Stomach (tissue), 9 donors: ENCODE results near the gene COMP. TPM values are rescaled to one million over a fixed set of nuclear protein-coding genes. Genes with fewer than 3 reads are reported as not detected.

Experiments
- DNase-seq, 2 donors: peaks; one replicate each; pipeline versions ENCODE4 v3.0.0 to v3.0.0-alpha.2; 2013 to 2019
- H3K27ac ChIP-seq, 5 donors: fragments of 200-600 bp in 4 of 5; sonication (generic) in 4 of 5; one replicate each; pipeline ENCODE4 v1.5.1; 2013 to 2019; ENCODE audit warnings: mild to moderate bottlenecking in 1 of 5, moderate library complexity in 1 of 5
- H3K27me3 ChIP-seq, 3 donors: fragments of 200-600 bp; sonication (generic); one replicate each; pipeline ENCODE4 v1.5.1; 2017 to 2019; ENCODE audit warnings: mixed run types in 1 of 3
- H3K36me3 ChIP-seq, 4 donors: fragments of 200-600 bp; sonication (generic); 1 replicate in 3 of 4; 2 replicates in 1 of 4; pipeline ENCODE4 v1.5.1; 2016 to 2019
- H3K4me1 ChIP-seq, 4 donors: fragments of 200-600 bp; sonication (generic); one replicate each; pipeline ENCODE4 v1.5.1; 2016 to 2019
- H3K4me3 ChIP-seq, 4 donors: fragments of 200-600 bp; sonication (generic) in 3 of 4; one replicate each; pipeline ENCODE4 v1.5.1; 2016 to 2019; ENCODE audit warnings: mild to moderate bottlenecking in 1 of 4
- H3K9me3 ChIP-seq, 4 donors: fragments of 200-600 bp; sonication (generic); one replicate each; pipeline ENCODE4 v1.5.1; 2016 to 2019
- CTCF ChIP-seq, 7 experiments: fragments of 450-650 bp in 4 of 7; fragments of 200-600 bp in 3 of 7; sonication (generic) in 3 of 7; IDR thresholded peaks; one replicate each; pipeline ENCODE4 v1.5.1; 2016 to 2019; ENCODE audit warnings: antibody characterized with exemption in 7 of 7, control low read depth in 2 of 7, mild to moderate bottlenecking in 1 of 7
- EP300 ChIP-seq: sonication (generic); formaldehyde crosslinking; IDR thresholded peaks from one replicate; pipeline ENCODE4 v1.6.1; 2017; ENCODE audit warnings: antibody characterized with exemption
- POLR2A ChIP-seq, 4 donors: fragments of 450-650 bp; IDR thresholded peaks; one replicate each; pipeline ENCODE4 v1.6.1; 2016; ENCODE audit warnings: antibody characterized with exemption in 4 of 4, control low read depth in 2 of 4, mild to moderate bottlenecking in 1 of 4, moderate library complexity in 1 of 4
- POLR2AphosphoS5 ChIP-seq, 3 donors: sonication (generic); formaldehyde crosslinking; IDR thresholded peaks; one replicate each; pipeline ENCODE4 v1.6.1; 2016; ENCODE audit warnings: antibody characterized with exemption in 3 of 3
- WGBS, 5 donors: extraction: QIAGEN DNeasy Blood & Tissue Kit in 3 of 5; methylation state at CpG; one replicate each; pipeline versions ENCODE4 v1.1.5 to v1.1.7; 2013 to 2018; 5-methylcytosine and 5-hydroxymethylcytosine counted together
- intact Hi-C: fragments of 100-400 bp; cut with DNase I; formaldehyde crosslinking; loops from one replicate; pipeline ENCODE4 v1.15.1; 2023; ENCODE audit warnings: low total_unique reads
- polyA plus RNA-seq, 3 donors: library from polyadenylated mRNA; stranded (reverse); fragments of 200-250 nt; gene quantifications; one replicate each; pipeline ENCODE4 v1.2.3, GENCODE V29; 2013
- total RNA-seq, 5 donors: library from RNA; depleted of rRNA; stranded (reverse); fragments of >200 nt; gene quantifications; one replicate each; pipeline versions ENCODE4 v1.1.0 to v1.2.3, GENCODE V29; 2014 to 2016
- donor health status: healthy with polysubstance abuse.
- donor health status: Bipolar disorder and iron deficiency.
- donor health status: healthy.

The COMP gene
- total and polyA plus RNA-seq, 8 donors, result 0.62 to 4.1 (median 1.6) TPM; not detected in 4

- Histone ChIP-seq H3K9me3 (no peaks in the 10 kb centered on the region), H3K27ac (peak overlapping the region in 4 of 5 donors; percentile 8 to 95 (median 92)), H3K27me3 (no peaks in the 10 kb centered on the region), H3K36me3 (peaks cover 11 to 43% (median 18%) of the 10 kb centered on the region in 4 donors), H3K4me3 (peak overlapping the region; percentile 85 to 92 (median 88)), H3K4me1 (peaks cover 45 to 81% (median 74%) of the 10 kb centered on the region in 4 donors)
- WGBS, 5 donors, result 40 to 63% (median 43%) methylated on average over 4 of the region's 4 CpGs
- TF ChIP-seq EP300 (no peak), POLR2A (IDR thresholded peaks at IDR 0.05) (no peak), POLR2AphosphoS5 (IDR thresholded peaks at IDR 0.05) (no peak), CTCF (IDR thresholded peaks at IDR 0.05) (no peak)
- no peak for DNase-seq
- intact Hi-C loops, result no loop called here
Measured at GRCh38 chr19:18834644-18834984, 43.5 kb upstream of the COMP start.

GRCh38 chr19:18833849-18834643 lies 42.9 kb upstream of the COMP start:
- TF ChIP-seq POLR2A (IDR thresholded peaks at IDR 0.05) (no peak), EP300 (no peak), CTCF (IDR thresholded peaks at IDR 0.05) (no peak), POLR2AphosphoS5 (IDR thresholded peaks at IDR 0.05) (no peak)
- 9 to 20% (median 13%) methylated on average over 18 of the region's 18 CpGs for WGBS, 5 donors
- Histone ChIP-seq H3K4me3 (peak overlapping the region; percentile 85 to 92 (median 88)), H3K27ac (peak overlapping the region; percentile 59 to 95 (median 95)), H3K36me3 (peaks cover 8 to 38% (median 18%) of the 10 kb centered on the region in 4 donors), H3K9me3 (no peaks in the 10 kb centered on the region), H3K27me3 (no peaks in the 10 kb centered on the region), H3K4me1 (peaks cover 40 to 75% (median 68%) of the 10 kb centered on the region in 4 donors)
- DNase-seq, result peak in 1 of 2 donors; percentile 82
- intact Hi-C loops, result no loop called here

DNA sequence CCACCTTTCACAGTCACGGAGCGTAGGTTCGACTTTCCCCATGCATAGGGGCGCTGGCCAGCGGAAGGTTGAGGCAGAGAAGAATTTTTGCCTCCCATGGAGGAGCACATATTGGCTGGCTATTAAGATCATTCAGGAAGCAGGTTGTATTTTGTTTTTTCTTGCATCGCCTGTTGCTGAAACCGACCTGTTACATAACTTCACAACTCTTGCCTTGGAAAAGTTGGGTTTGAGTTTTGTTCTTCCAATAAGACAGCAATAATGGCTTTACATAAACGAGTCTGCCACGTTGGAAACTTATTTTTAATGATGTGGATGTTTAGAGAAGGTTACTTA lies 42.0 kb upstream of the COMP start:
- 1 to 4% (median 2%) methylated on average over 9 of the region's 9 CpGs for WGBS, 5 donors
- no peak for TF ChIP-seq POLR2A (IDR thresholded peaks at IDR 0.05)
- no peak for TF ChIP-seq CTCF (IDR thresholded peaks at IDR 0.05)
- no peak for TF ChIP-seq EP300
- no peak for TF ChIP-seq POLR2AphosphoS5 (IDR thresholded peaks at IDR 0.05)
- DNase-seq, result no peak
- Histone ChIP-seq H3K27me3 (no peaks in the 10 kb centered on the region), H3K9me3 (no peaks in the 10 kb centered on the region), H3K27ac (peak overlapping the region; percentile 89 to 99 (median 95)), H3K4me3 (peak overlapping the region; percentile 85 to 92 (median 88)), H3K4me1 (peaks cover 30 to 66% (median 58%) of the 10 kb centered on the region in 4 donors), H3K36me3 (peaks cover under 1 to 31% (median 16%) of the 10 kb centered on the region in 4 donors)
- intact Hi-C loops, result no loop called here

DNA sequence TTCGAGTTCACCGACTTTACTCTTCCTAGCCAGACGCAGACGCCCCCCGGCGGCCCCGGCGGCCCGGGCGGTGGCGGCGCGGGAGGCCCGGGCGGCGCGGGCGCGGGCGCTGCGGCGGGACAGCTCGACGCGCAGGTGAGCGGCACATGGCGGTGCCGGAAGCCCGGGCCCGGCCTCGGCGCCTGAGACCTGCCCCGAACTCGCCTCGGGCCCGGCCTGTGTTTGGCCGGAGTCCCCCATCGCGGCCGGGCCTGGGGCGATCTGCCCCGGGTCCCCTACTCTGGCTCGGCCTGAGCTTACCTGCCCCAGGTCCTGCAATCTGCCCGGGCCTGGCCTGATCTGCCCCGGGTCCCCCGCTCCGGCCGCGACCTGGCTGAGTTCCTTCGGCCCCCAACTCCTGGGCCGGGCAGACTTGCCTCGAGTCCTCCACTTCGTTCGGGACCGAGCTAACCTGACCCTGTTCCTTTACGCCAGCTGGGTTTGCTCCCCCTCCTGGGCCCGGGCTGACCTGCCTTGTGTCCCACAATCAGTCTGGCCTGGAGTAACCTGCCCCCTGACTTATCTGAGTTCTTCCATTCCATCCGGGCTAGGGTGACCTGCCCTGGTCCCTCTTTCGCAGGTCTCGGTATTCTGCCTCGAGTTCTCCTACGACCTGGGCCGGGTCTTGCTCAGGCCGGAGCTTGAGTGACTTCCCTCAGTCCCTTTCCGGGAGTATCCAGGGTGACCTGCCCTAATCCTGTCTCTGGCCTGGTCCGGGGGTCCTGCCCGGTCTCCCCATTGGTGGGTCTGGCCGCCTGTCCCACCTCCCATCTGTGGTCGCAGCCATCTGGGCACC lies 41.4 kb upstream of the COMP start:
- intact Hi-C loops, result no loop called here
- no peaks in the 10 kb centered on the region for H3K27me3 ChIP-seq
- WGBS, 5 donors, result 0 to 1% (median 0%) methylated on average over 19 to 69 of the region's 69 CpGs
- H3K4me3 ChIP-seq, result peak overlapping the region; percentile 85 to 92 (median 88)
- peaks cover 0 to 25% (median 12%) of the 10 kb centered on the region in 4 donors for H3K36me3 ChIP-seq
- peaks cover 26 to 60% (median 53%) of the 10 kb centered on the region in 4 donors for H3K4me1 ChIP-seq
- peaks cover 0 to 3% (median under 1%) of the 10 kb centered on the region in 4 donors for H3K9me3 ChIP-seq
- H3K27ac ChIP-seq, result peak overlapping the region; percentile 89 to 99 (median 95)
- TF ChIP-seq POLR2A (IDR thresholded peaks at IDR 0.05) (no peak), POLR2AphosphoS5 (IDR thresholded peaks at IDR 0.05) (no peak), EP300 (no peak), CTCF (IDR thresholded peaks at IDR 0.05) (no peak)
- DNase-seq, result peak in 1 of 2 donors; percentile 72
